Neutrophil (primary cell): ENCODE results near the gene TSPAN1.

Source experiments
- H3K27ac ChIP-seq: fragments of 200-600 bp; sonication (generic); 2 replicates; pipeline ENCODE4 v1.5.1; 2016; ENCODE audit warnings: mild to moderate bottlenecking, moderate library complexity
- H3K27me3 ChIP-seq: fragments of 200-600 bp; sonication (generic); 2 replicates; pipeline ENCODE4 v1.6.0; 2016; ENCODE audit warnings: mild to moderate bottlenecking
- H3K36me3 ChIP-seq: fragments of 200-600 bp; sonication (generic); 2 replicates; pipeline ENCODE4 v1.5.1; 2017
- H3K4me1 ChIP-seq, 2 experiments: fragments of 200-600 bp in 1 of 2; sonication (generic) in 1 of 2; 1 replicate in 1 of 2; 2 replicates in 1 of 2; pipeline versions ENCODE4 v1.5.1 to v1.6.1; 2013 to 2016; ENCODE audit warnings: low read depth in 1 of 2, low read length in 1 of 2, mild to moderate bottlenecking in 1 of 2, moderate library complexity in 1 of 2; ENCODE audit not compliant: control insufficient read depth in 1 of 2, insufficient read depth in 1 of 2
- H3K4me3 ChIP-seq, 2 experiments: fragments of 200-600 bp in 1 of 2; sonication (generic) in 1 of 2; 1 replicate in 1 of 2; 2 replicates in 1 of 2; pipeline ENCODE4 v1.5.1; 2013 to 2016; ENCODE audit warnings: low read depth in 1 of 2, low read length in 1 of 2, mild to moderate bottlenecking in 1 of 2, moderate library complexity in 1 of 2
- H3K9me3 ChIP-seq: fragments of 200-600 bp; sonication (generic); 2 replicates; pipeline ENCODE4 v1.5.1; 2016
- CTCF ChIP-seq: fragments of 200-600 bp; sonication (generic); IDR thresholded peaks from 2 replicates; pipeline ENCODE4 v1.5.1; 2016; ENCODE audit warnings: antibody characterized with exemption

TSPAN1 gene

GRCh38 chr1:46203738-46204405 lies 29.0 kb downstream of the TSPAN1 start:
- Histone ChIP-seq H3K27ac (peak overlapping the region; percentile 13), H3K9me3 (no peaks in the 10 kb centered on the region), H3K4me3 (peak overlapping the region; percentile 55 to 66), H3K27me3 (no peaks in the 10 kb centered on the region), H3K4me1 (peaks cover 21 to 23% of the 10 kb centered on the region in 2 experiments), H3K36me3 (no peaks in the 10 kb centered on the region)
- TF ChIP-seq CTCF: no peak

- TF ChIP-seq CTCF: no peak
- Histone ChIP-seq H3K27me3 (no peaks in the 10 kb centered on the region), H3K4me1 (peaks cover 20 to 21% of the 10 kb centered on the region in 2 experiments), H3K4me3 (no peak overlapping the region), H3K36me3 (no peaks in the 10 kb centered on the region), H3K27ac (peak overlapping the region; percentile 13), H3K9me3 (no peaks in the 10 kb centered on the region)
These were observed 29.5 kb downstream of the TSPAN1 start for GRCh38 chr1:46204406-46204742.

GRCh38 chr1:46205141-46205540 lies 30.3 kb downstream of the TSPAN1 start:
- peaks cover 20 to 21% of the 10 kb centered on the region in 2 experiments for H3K4me1 ChIP-seq
- no peak overlapping the region for H3K27ac ChIP-seq
- no peaks in the 10 kb centered on the region for H3K27me3 ChIP-seq
- no peaks in the 10 kb centered on the region for H3K36me3 ChIP-seq
- TF ChIP-seq CTCF: no peak
- no peak overlapping the region for H3K4me3 ChIP-seq
- H3K9me3 ChIP-seq: no peaks in the 10 kb centered on the region

- no peak for TF ChIP-seq CTCF
- H3K4me3 ChIP-seq: no peak overlapping the region
- H3K4me1 ChIP-seq: peaks cover 20 to 21% of the 10 kb centered on the region in 2 experiments
- H3K27ac ChIP-seq: no peak overlapping the region
- H3K27me3 ChIP-seq: no peaks in the 10 kb centered on the region
- no peaks in the 10 kb centered on the region for H3K9me3 ChIP-seq
- no peaks in the 10 kb centered on the region for H3K36me3 ChIP-seq
These were observed 30.9 kb downstream of the TSPAN1 start for GRCh38 chr1:46205791-46206190.

GRCh38 chr1:46206399-46206798 lies 31.5 kb downstream of the TSPAN1 start:
- Histone ChIP-seq H3K27ac (no peak overlapping the region), H3K4me3 (no peak overlapping the region), H3K36me3 (no peaks in the 10 kb centered on the region), H3K27me3 (no peaks in the 10 kb centered on the region), H3K9me3 (no peaks in the 10 kb centered on the region), H3K4me1 (peaks cover 20 to 21% of the 10 kb centered on the region in 2 experiments)
- TF ChIP-seq CTCF: no peak

- Histone ChIP-seq H3K27ac (no peak overlapping the region), H3K4me1 (no peaks in the 10 kb centered on the region), H3K4me3 (no peak overlapping the region), H3K36me3 (no peaks in the 10 kb centered on the region), H3K27me3 (no peaks in the 10 kb centered on the region), H3K9me3 (no peaks in the 10 kb centered on the region)
- no peak for TF ChIP-seq CTCF
These were observed 35.7 kb downstream of the TSPAN1 start for GRCh38 chr1:46210561-46210960.
